Measurements from ENCODE around the gene OPN4. TPM values are rescaled to one million over a fixed set of nuclear protein-coding genes. Genes with fewer than 3 reads are reported as not detected.

Gene OPN4
- total and polyA plus RNA-seq, 9 of the 15 experiments (the other 6 are each of a cell fraction or from before 2014, with no cell fraction given): not detected

GRCh38 chr10:86715836-86716235, 61.5 kb downstream of the OPN4 start:
- FAIRE-seq (no peak), ATAC-seq (no peak), DNase-seq (ENCODE audit: extremely low read depth in 1 of 4, low spot score in 3 of 4) (no peak)
- TF ChIP-seq TSHZ1 (CRISPR knock-in tag; IDR thresholded peaks at IDR 0.05) (no peak), MXD1 (CRISPR knock-in tag; IDR thresholded peaks at IDR 0.05; ENCODE audit: borderline replicate concordance, poor library complexity, severe bottlenecking) (no peak), ZNF121 (CRISPR knock-in tag; conservative IDR thresholded peaks at IDR 0.05) (no peak)
- CTCF ChIA-PET (ENCODE audit: low intra/inter-chr PET ratio): no interaction called here
- H3K4me2 ChIP-seq (ENCODE audit: insufficient read depth, low read length): no peak overlapping the region
- no peaks in the 10 kb centered on the region for H3K79me2 ChIP-seq (ENCODE audit: control insufficient read depth, insufficient read depth, low read length)
- WGBS (ENCODE audit: insufficient coverage, low coverage, missing lambda C conversion rate): 38% methylated on average over 2 of the region's 5 CpGs
- no peaks in the 10 kb centered on the region for H3K36me3 ChIP-seq (ENCODE audit: control insufficient read depth, insufficient read depth, low read length)
- POLR2A ChIA-PET: interaction anchor here (1.1 kb wide), 1 partner anchor 10 kb away, joined by 4 read pairs; no protein-coding TSS in a partner anchor
- BruUV-seq (replicated peaks): no TSS peak
- in situ Hi-C loops (cut with MboI): no loop called here
- no peaks in the 10 kb centered on the region for H3K9me1 ChIP-seq (ENCODE audit: control insufficient read depth, insufficient read depth, low read length)
- H3K27ac ChIP-seq (ENCODE audit: extremely low read depth, low read depth, low read length): no peak overlapping the region
- no peaks in the 10 kb centered on the region for H4K20me1 ChIP-seq (replicated peaks; ENCODE audit: control insufficient read depth, insufficient read depth, low read length)
- no peaks in the 10 kb centered on the region for H3K27me3 ChIP-seq (ENCODE audit: control insufficient read depth in 2 of 2, insufficient read depth in 2 of 2, low read length in 2 of 2)
- H3K9ac ChIP-seq (ENCODE audit: insufficient read depth in 1 of 2, low read depth in 2 of 2, low read length in 2 of 2): no peak overlapping the region
- H3K4me3 ChIP-seq: no peak overlapping the region
- no peak overlapping the region for H2AFZ ChIP-seq (ENCODE audit: low read depth, low read length)
- peaks cover 3 to 17% of the 10 kb centered on the region in 2 experiments; a peak in 4 of 5 replicates for H3K4me1 ChIP-seq (replicated peaks in 1 of 2; ENCODE audit: control insufficient read depth in 2 of 2, insufficient read depth in 2 of 2, low read length in 2 of 2)
- H3K9me3 ChIP-seq (replicated peaks; ENCODE audit: control insufficient read depth, insufficient read depth, low read depth, low read length): no peaks in the 10 kb centered on the region
- intact Hi-C loops (cut with micrococcal nuclease): no loop called here

Other genes starting within 250 kb of the OPN4 start
- 25.8 and 27.7 TPM in 2 replicates for gene WAPL, start 132.8 kb upstream of the OPN4 start, total RNA-seq (2014; rRNA removed)
- 36.4 and 41.5 TPM in 2 replicates for gene WAPL, start 132.8 kb upstream of the OPN4 start, total RNA-seq (2014; rRNA removed; fragmentation: Illumina TruSeq; extraction: Trizol)
- gene WAPL, start 132.8 kb upstream of the OPN4 start, total RNA-seq (2015; rRNA removed; fragmentation: Illumina TruSeq; extraction: Trizol): 34.0 and 34.4 TPM in 2 replicates
- gene WAPL, start 132.8 kb upstream of the OPN4 start, total RNA-seq (2021): 24.5 and 27.0 TPM in 2 replicates
- 13.5 and 18.4 TPM in 2 replicates for gene WAPL, start 132.8 kb upstream of the OPN4 start, polyA plus RNA-seq (2011; rRNA removed)
- gene WAPL, start 132.8 kb upstream of the OPN4 start, polyA plus RNA-seq (2014; fragmentation: Illumina TruSeq; extraction: Trizol): 21.0 and 25.3 TPM in 2 replicates
- gene WAPL, start 132.8 kb upstream of the OPN4 start, polyA plus RNA-seq (2014; fragmentation: Nextera tagmentation; extraction: Ambion mirVana): 10 to 100 TPM; 14.3 to 21.9 TPM
- 15.1 and 17.9 TPM in 2 replicates for gene WAPL, start 132.8 kb upstream of the OPN4 start, polyA plus RNA-seq (2014; rRNA removed)
- not detected in 2 replicates for gene LDB3, start 14.0 kb downstream of the OPN4 start, total RNA-seq (2014; rRNA removed)
- gene LDB3, start 14.0 kb downstream of the OPN4 start, total RNA-seq (2014; rRNA removed; fragmentation: Illumina TruSeq; extraction: Trizol): not detected in 2 replicates
- not detected in 2 replicates for gene LDB3, start 14.0 kb downstream of the OPN4 start, total RNA-seq (2015; rRNA removed; fragmentation: Illumina TruSeq; extraction: Trizol)
- gene LDB3, start 14.0 kb downstream of the OPN4 start, total RNA-seq (2021): not detected in 2 replicates
- not detected in 2 replicates for gene LDB3, start 14.0 kb downstream of the OPN4 start, polyA plus RNA-seq (2011; rRNA removed)
- not detected in 2 replicates for gene LDB3, start 14.0 kb downstream of the OPN4 start, polyA plus RNA-seq (2014; fragmentation: Illumina TruSeq; extraction: Trizol)
- gene LDB3, start 14.0 kb downstream of the OPN4 start, polyA plus RNA-seq (2014; fragmentation: Nextera tagmentation; extraction: Ambion mirVana): not detected
- gene LDB3, start 14.0 kb downstream of the OPN4 start, polyA plus RNA-seq (2014; rRNA removed): 0.03 TPM in 1 of 2 replicates, not detected in the other
- gene BMPR1A, start 102.1 kb downstream of the OPN4 start, total RNA-seq (2014; rRNA removed): 6.8 and 7.0 TPM in 2 replicates
- gene BMPR1A, start 102.1 kb downstream of the OPN4 start, total RNA-seq (2014; rRNA removed; fragmentation: Illumina TruSeq; extraction: Trizol): 15.3 and 20.0 TPM in 2 replicates
- 16.7 and 17.5 TPM in 2 replicates for gene BMPR1A, start 102.1 kb downstream of the OPN4 start, total RNA-seq (2015; rRNA removed; fragmentation: Illumina TruSeq; extraction: Trizol)
- gene BMPR1A, start 102.1 kb downstream of the OPN4 start, total RNA-seq (2021): 14.2 and 15.6 TPM in 2 replicates
- gene BMPR1A, start 102.1 kb downstream of the OPN4 start, polyA plus RNA-seq (2011; rRNA removed): 8.6 and 9.7 TPM in 2 replicates
- gene BMPR1A, start 102.1 kb downstream of the OPN4 start, polyA plus RNA-seq (2014; fragmentation: Illumina TruSeq; extraction: Trizol): 8.9 and 9.1 TPM in 2 replicates
- gene BMPR1A, start 102.1 kb downstream of the OPN4 start, polyA plus RNA-seq (2014; fragmentation: Nextera tagmentation; extraction: Ambion mirVana): 1 to 10 TPM; 1.6 to 1.9 TPM
- 5.8 and 7.4 TPM in 2 replicates for gene BMPR1A, start 102.1 kb downstream of the OPN4 start, polyA plus RNA-seq (2014; rRNA removed)